ENCODE data around the gene SEMA4C.

The SEMA4C gene

DNA sequence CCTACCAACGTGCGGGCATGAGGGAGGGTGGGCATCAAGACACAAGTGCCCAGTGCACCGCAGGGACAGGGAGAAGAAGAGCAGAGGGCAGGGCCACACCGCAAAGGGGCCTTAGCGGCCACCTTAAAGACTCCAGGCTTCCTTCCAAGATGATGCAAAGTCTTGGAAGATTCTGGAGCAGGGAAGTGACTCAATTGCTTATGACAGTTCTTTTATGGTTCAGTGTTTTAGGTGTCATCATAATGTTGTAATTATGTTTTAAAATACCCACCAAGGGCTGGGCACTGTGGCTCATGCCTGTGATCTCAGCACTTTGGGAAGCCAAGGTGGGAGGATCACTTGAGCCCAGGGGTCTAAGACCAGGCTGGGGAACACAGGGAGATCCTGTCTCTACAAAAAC, 44.5 kb upstream of the SEMA4C start:
- H3K36me3 ChIP-seq, result no peaks in the 10 kb centered on the region
- H3K9me3 ChIP-seq, result no peaks in the 10 kb centered on the region
- no peak overlapping the region for H3K4me3 ChIP-seq (ENCODE audit: low read depth, low read length)
- H3K4me1 ChIP-seq, result no peaks in the 10 kb centered on the region
- no peak for DNase-seq
- TF ChIP-seq CTCF (IDR thresholded peaks at IDR 0.05; ENCODE audit: low read depth, low read length), result no peak
- H3K27me3 ChIP-seq, result no peaks in the 10 kb centered on the region

DNA sequence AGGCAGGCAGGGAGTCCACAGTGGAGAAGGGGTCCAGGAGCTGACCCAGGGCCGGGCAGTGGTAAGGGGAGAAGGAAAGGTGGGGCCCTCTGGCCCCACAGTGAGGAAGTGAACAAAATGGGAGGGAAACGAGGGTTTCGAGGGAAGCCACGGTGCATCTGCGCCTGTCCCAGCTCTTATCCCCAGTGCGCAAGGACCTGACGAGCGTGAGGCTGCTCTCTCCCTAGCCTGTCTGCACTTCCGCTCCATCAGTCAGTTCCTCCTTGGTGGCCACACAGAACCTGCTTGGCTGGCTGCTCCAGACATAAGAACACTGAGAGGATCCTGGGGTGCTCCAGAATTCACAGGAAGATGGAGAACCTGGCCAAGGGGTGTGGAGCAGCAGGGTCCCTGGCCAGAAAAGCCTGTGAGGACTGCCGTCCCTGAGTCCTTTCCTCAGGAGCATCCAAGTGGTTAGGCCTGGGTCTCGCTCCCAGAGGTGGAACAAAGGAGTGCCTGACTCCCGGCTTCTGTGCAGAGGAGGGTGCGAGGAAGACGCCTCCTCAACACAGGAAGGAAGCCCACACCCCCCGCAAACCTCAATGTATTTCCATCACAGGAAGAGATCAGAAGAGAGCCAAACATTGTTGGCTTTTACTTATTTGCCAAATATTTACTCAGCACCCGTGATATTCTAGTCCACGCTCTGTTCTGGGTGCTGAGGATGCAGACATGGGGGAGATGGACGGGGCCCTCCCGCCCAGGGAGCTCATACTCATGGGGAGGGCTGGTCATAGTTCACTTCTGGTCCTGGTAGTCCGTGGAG, 43.7 kb upstream of the SEMA4C start:
- no peak overlapping the region for H3K4me3 ChIP-seq (ENCODE audit: low read depth, low read length)
- H3K36me3 ChIP-seq, result no peaks in the 10 kb centered on the region
- no peaks in the 10 kb centered on the region for H3K9me3 ChIP-seq
- no peaks in the 10 kb centered on the region for H3K27me3 ChIP-seq
- no peaks in the 10 kb centered on the region for H3K4me1 ChIP-seq
- no peak for TF ChIP-seq CTCF (IDR thresholded peaks at IDR 0.05; ENCODE audit: low read depth, low read length)
- no peak for DNase-seq

- Histone ChIP-seq H3K27me3 (no peaks in the 10 kb centered on the region), H3K9me3 (no peaks in the 10 kb centered on the region)
These were observed 43.2 kb upstream of the SEMA4C start for GRCh38 chr2:96913117-96913397.

GRCh38 chr2:96912346-96913116, 42.7 kb upstream of the SEMA4C start:
- no peaks in the 10 kb centered on the region for H3K4me1 ChIP-seq
- TF ChIP-seq CTCF (IDR thresholded peaks at IDR 0.05; ENCODE audit: low read depth, low read length), result no peak
- no peaks in the 10 kb centered on the region for H3K27me3 ChIP-seq

More at GRCh38 chr2:96913117-96913397, 43.2 kb upstream of the SEMA4C start:
- H3K36me3 ChIP-seq, result no peaks in the 10 kb centered on the region
- TF ChIP-seq CTCF (IDR thresholded peaks at IDR 0.05; ENCODE audit: low read depth, low read length), result no peak
- DNase-seq, result no peak
- no peaks in the 10 kb centered on the region for H3K4me1 ChIP-seq
- H3K4me3 ChIP-seq (ENCODE audit: low read depth, low read length), result no peak overlapping the region

DNA sequence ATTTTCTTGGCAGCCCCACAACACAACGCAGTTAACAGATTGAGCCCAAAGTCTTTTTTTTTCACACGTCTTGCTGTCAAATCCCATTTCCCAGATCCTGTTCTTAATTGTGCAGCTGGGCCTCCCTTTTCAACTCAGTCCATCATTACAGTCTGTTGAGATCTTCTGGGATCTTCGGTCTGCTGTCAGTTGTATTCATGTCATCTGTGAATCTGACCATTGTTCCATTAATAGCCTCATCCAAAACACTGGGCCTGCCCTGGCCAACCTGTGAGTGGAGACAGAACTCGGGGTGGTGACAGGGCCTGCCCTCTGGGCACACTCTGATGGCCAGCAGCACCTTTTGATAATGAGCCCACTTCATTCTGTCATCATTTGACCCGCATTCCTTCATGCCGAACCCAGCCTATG, 39.7 kb upstream of the SEMA4C start:
- Histone ChIP-seq H3K27me3 (no peaks in the 10 kb centered on the region), H3K36me3 (no peaks in the 10 kb centered on the region), H3K4me3 (ENCODE audit: low read depth, low read length) (no peak overlapping the region), H3K9me3 (no peaks in the 10 kb centered on the region), H3K4me1 (no peaks in the 10 kb centered on the region)
- no peak for TF ChIP-seq CTCF (IDR thresholded peaks at IDR 0.05; ENCODE audit: low read depth, low read length)
- no peak for DNase-seq

More at GRCh38 chr2:96912346-96913116, 42.7 kb upstream of the SEMA4C start:
- Histone ChIP-seq H3K4me3 (ENCODE audit: low read depth, low read length) (no peak overlapping the region), H3K36me3 (no peaks in the 10 kb centered on the region), H3K9me3 (no peaks in the 10 kb centered on the region)
- DNase-seq, result no peak

All from BE2C (cell line).